Measurements from ENCODE around the gene NUDT3.

- no peak for TF ChIP-seq HOXA7 (CRISPR knock-in tag; IDR thresholded peaks at IDR 0.05)
- no peak for TF ChIP-seq POLR2A (IDR thresholded peaks at IDR 0.05; ENCODE audit: low read length)
- TF ChIP-seq CTCF (IDR thresholded peaks at IDR 0.05), result no peak
- no peak for TF ChIP-seq NFE2L2 (conservative IDR thresholded peaks at IDR 0.05; ENCODE audit: low read length)
- TF ChIP-seq RAD21 (conservative IDR thresholded peaks at IDR 0.05 in 1 of 2, IDR thresholded peaks at IDR 0.05 in 1 of 2), result no peak
- TF ChIP-seq REST (IDR thresholded peaks at IDR 0.05), result no peak
- no peak for TF ChIP-seq ZSCAN20 (CRISPR knock-in tag; IDR thresholded peaks at IDR 0.05)
Measured at GRCh38 chr6:34284563-34285447, 107.7 kb downstream of the NUDT3 start.

All from A549 (cell line).